ENCODE data around the gene PIK3R5. TPM values are rescaled to one million over a fixed set of nuclear protein-coding genes. Genes with fewer than 3 reads are reported as not detected.

PIK3R5 gene
- total RNA-seq, 2 experiments from 2014 or later: 15.9 to 18.1 TPM

DNA sequence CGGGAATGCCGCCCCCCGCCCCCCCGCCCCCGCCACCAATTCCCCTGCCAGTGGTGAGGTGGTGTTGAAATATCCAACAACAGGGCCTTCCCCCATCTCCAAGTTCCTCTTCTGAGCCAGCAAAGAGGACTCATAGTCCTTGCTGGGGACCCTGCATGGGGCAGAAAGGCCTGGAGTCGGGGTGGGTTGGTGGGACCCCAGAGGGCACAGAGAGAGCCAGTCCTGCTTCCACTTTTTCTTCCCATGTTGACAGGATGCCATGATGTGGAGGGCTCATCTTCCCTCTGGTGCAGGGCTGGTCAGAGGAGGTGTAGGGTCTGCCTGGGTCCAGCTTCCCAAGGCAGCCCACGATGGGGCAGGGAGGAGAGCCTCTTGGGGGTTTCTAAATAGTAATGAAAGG is 49.0 kb downstream of the PIK3R5 start:
- no peak for DNase-seq
- peaks cover 9% of the 10 kb centered on the region for H3K9me3 Mint-ChIP-seq
- no peaks in the 10 kb centered on the region for H3K27me3 Mint-ChIP-seq (ENCODE audit: low read depth)
- intact Hi-C loops (cut with micrococcal nuclease): no loop called here
- CTCF ChIA-PET: interaction anchor here (0.5 kb wide), 1 partner anchor 16 kb away, joined by 3 read pairs; no protein-coding TSS in a partner anchor
- H3K27ac Mint-ChIP-seq: no peak overlapping the region
- no peak overlapping the region for H3K4me3 Mint-ChIP-seq
- peaks cover 25% of the 10 kb centered on the region for H3K4me1 Mint-ChIP-seq (ENCODE audit: low read depth)
- peaks cover 17% of the 10 kb centered on the region for H3K36me3 Mint-ChIP-seq (ENCODE audit: low read depth)

DNA sequence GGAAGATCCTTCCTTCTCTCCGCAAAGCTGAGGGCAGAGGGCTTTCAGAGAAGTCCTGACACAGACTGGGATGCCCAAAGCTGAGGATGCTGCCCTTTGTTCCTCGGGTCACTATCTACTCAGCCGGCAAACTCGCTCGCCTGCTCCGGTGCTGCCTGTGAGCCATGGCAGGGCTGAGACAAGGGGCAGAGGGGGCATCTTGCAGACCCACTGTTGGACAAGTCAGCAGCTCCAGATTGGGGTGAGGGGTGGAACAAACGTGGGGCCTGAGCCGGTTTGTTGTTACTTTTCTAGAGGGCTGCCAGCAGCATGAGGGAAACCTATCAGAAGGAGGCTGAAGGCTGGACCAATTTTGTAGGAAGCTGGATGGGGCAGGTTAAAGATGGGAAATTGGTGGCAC is 51.0 kb downstream of the PIK3R5 start:
- peaks cover 25% of the 10 kb centered on the region for H3K4me1 Mint-ChIP-seq (ENCODE audit: low read depth)
- H3K4me3 Mint-ChIP-seq: no peak overlapping the region
- CTCF ChIA-PET: no interaction called here
- no peak for DNase-seq
- intact Hi-C loops (cut with micrococcal nuclease): no loop called here
- peaks cover 11% of the 10 kb centered on the region for H3K36me3 Mint-ChIP-seq (ENCODE audit: low read depth)
- no peak overlapping the region for H3K27ac Mint-ChIP-seq
- peaks cover 9% of the 10 kb centered on the region for H3K9me3 Mint-ChIP-seq
- H3K27me3 Mint-ChIP-seq (ENCODE audit: low read depth): no peaks in the 10 kb centered on the region

DNA sequence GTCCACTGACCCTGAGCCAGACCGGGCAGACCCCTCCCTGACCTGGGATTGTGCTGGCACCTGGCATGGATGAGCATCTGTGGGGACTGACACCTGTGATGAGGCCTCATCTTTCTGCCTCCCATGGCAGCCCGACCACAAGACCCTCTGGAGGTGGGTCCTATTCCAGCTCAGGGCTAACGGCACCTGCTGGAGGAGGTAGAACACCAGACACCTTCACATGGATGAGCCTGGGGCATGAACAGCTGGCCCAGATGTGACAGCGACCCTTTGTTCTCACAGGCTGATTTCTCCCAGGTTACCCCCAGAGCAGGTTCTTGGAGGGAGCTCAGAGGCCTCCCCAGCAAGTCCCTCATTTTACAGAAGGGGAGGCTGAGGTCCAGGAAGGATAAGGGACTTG is 51.6 kb downstream of the PIK3R5 start:
- intact Hi-C loops (cut with micrococcal nuclease): no loop called here
- CTCF ChIA-PET: interaction anchor here (1.5 kb wide), 1 partner anchor 8 kb away, joined by 3 read pairs; no protein-coding TSS in a partner anchor
- no peak for DNase-seq
- H3K27ac Mint-ChIP-seq: no peak overlapping the region
- H3K9me3 Mint-ChIP-seq: peaks cover 7% of the 10 kb centered on the region
- H3K36me3 Mint-ChIP-seq (ENCODE audit: low read depth): peaks cover 7% of the 10 kb centered on the region
- peaks cover 23% of the 10 kb centered on the region for H3K4me1 Mint-ChIP-seq (ENCODE audit: low read depth)
- H3K4me3 Mint-ChIP-seq: no peak overlapping the region
- H3K27me3 Mint-ChIP-seq (ENCODE audit: low read depth): no peaks in the 10 kb centered on the region

DNA sequence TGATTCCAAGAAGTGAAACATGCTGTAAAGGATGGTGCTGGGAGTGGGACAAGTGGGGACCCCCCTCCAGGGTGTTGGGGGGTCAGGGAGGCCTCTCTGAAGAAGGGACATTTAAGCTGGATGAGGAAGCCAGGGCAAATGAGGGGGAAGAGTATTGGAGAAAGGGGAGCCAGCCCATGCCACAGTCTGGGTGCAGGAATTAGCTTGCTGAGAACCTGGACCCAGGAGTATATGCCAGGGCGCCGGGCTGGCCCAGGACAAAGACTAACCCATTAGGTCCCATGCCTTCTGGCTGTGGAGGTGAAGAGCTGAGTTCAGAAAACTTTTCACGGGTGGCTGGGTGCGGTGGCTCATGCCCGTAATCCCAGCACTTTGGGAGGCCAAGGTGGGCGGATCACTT is 52.4 kb downstream of the PIK3R5 start:
- no peak overlapping the region for H3K4me3 Mint-ChIP-seq
- H3K36me3 Mint-ChIP-seq (ENCODE audit: low read depth): peaks cover 11% of the 10 kb centered on the region
- CTCF ChIA-PET: interaction anchor here (0.8 to 1.5 kb wide), 2 partner anchors 9 to 27 kb away, joined by 3 read pairs; no protein-coding TSS in a partner anchor
- no peaks in the 10 kb centered on the region for H3K27me3 Mint-ChIP-seq (ENCODE audit: low read depth)
- intact Hi-C loops (cut with micrococcal nuclease): no loop called here
- DNase-seq: no peak
- H3K27ac Mint-ChIP-seq: no peak overlapping the region
- peaks cover 3% of the 10 kb centered on the region for H3K9me3 Mint-ChIP-seq
- peaks cover 23% of the 10 kb centered on the region for H3K4me1 Mint-ChIP-seq (ENCODE audit: low read depth)

DNA sequence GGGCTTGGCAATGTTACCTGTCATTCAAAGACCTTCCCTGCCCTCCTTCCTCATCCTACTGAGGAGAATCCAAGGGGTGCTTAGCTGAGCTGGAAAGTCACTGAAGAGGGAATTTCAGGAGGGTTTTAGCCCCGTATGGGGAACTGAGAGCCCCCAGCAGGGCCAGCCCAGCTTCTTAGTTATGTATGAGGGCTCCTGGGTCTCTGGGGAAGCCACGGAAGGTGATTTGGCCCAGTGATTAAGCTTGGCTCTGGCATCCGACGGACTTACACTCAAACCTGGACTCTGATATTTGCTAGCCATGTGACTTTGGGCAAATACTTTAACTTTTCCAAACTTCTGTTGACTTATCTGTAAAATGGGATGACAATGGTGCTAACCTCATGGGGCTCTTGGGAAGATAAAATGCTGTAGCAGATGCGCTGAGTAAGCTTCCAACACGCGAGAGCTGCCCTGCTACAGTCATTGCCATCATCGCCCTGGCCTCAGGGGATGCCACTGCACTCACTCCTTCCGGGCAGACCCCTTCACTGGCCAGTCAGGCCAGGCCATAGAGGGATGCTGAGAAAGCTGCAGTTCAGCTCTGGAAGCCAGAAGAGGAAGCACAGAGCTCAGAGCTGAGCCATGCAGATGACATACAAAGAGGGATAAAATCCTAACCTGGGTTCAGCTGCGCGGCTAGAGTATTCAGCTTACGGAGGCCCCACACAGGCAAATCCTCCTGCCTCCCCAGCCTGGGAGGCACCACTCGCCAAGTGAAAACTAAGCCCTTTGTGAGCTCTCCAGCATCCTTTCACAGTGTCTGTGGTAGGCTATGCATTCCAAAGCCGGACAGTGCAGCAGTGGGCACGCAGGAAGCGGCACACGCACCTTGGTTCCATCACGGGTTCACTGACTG is 53.2 kb downstream of the PIK3R5 start:
- no peaks in the 10 kb centered on the region for H3K27me3 Mint-ChIP-seq (ENCODE audit: low read depth)
- peaks cover 23% of the 10 kb centered on the region for H3K4me1 Mint-ChIP-seq (ENCODE audit: low read depth)
- CTCF ChIA-PET: interaction anchor here (0.5 to 1.5 kb wide), 4 partner anchors 10 to 135 kb away, joined by 3 to 4 read pairs (median 4); no protein-coding TSS in a partner anchor
- no peak overlapping the region for H3K4me3 Mint-ChIP-seq
- no peak for DNase-seq
- no peak overlapping the region for H3K27ac Mint-ChIP-seq
- intact Hi-C loops (cut with micrococcal nuclease): no loop called here
- H3K9me3 Mint-ChIP-seq: no peaks in the 10 kb centered on the region
- peaks cover 13% of the 10 kb centered on the region for H3K36me3 Mint-ChIP-seq (ENCODE audit: low read depth)

DNA sequence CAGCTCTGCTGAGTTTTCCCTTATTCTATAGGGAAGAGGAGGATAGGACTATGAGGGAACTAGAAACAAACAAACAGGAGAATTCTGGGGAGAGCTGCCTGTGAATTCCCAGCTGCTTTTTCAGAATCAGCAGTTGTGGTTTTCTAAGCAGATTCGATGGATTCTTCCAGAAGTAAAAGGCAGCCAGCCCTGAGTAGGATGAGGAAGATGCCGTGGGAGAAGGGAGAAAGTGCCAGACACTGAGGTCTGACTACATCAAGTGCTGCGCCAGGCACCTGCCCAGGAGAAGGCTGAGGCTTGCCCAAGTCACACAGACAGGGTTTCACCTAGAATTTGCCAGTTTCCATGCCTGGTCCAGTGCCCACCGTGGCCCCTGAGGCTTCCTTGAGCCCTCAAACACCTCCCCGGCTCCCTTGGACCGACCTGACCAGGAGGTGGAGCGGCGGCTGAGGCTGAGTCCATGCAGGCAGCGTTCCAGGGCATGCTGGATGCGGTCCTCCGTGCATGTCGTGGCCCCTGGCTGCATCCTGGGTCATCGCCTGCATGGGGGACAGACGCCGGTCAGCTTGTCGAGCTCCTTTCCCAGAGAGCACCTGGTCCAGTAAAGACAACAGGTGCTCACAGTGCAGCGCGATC is 54.4 kb downstream of the PIK3R5 start:
- CTCF ChIA-PET: interaction anchor here (0.6 kb wide), 1 partner anchor 264 kb away, joined by 4 read pairs; no protein-coding TSS in a partner anchor
- no peak for DNase-seq
- intact Hi-C loops (cut with micrococcal nuclease): no loop called here
- Mint-ChIP-seq H3K9me3 (no peaks in the 10 kb centered on the region), H3K36me3 (ENCODE audit: low read depth) (peaks cover 10% of the 10 kb centered on the region), H3K27me3 (ENCODE audit: low read depth) (no peaks in the 10 kb centered on the region), H3K4me3 (no peak overlapping the region), H3K4me1 (ENCODE audit: low read depth) (peaks cover 16% of the 10 kb centered on the region), H3K27ac (no peak overlapping the region)

DNA sequence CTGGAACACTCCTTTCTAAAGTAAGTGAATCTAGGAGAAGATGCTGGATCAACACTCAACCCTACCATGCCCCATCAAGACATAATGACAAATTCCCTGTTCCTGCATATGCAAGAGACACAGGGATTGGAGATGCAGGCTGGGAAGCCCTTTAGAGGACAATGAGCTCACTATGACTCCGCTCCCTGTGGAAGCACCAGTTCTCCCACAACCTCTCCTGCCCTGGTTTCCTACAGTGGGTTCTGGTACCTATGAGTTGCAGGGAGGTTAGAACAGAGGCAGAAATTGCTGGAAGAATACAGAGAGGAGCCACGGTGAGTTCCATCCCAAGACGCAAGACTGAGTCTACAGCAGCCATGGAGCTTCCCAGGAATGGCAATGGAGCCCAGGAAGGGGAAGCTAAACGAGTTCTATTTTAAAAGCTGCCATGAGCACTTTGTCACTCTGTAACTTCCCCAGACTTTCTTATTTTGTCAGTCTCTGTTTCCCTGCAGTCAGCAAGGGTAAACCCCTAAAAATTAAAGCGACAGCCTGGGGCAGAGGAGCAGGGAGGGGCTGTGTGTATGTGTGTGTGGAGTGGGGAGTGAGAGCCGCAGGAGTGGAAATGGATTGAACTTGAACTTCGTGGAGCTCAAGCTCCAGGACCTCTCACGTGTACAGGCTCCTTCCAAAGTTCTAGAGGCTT is 55.8 kb downstream of the PIK3R5 start:
- DNase-seq: no peak
- Mint-ChIP-seq H3K9me3 (no peaks in the 10 kb centered on the region), H3K27ac (no peak overlapping the region), H3K27me3 (ENCODE audit: low read depth) (no peaks in the 10 kb centered on the region), H3K36me3 (ENCODE audit: low read depth) (peaks cover 15% of the 10 kb centered on the region), H3K4me1 (ENCODE audit: low read depth) (peaks cover 6% of the 10 kb centered on the region), H3K4me3 (no peak overlapping the region)
- CTCF ChIA-PET: no interaction called here
- intact Hi-C loops (cut with micrococcal nuclease): no loop called here

DNA sequence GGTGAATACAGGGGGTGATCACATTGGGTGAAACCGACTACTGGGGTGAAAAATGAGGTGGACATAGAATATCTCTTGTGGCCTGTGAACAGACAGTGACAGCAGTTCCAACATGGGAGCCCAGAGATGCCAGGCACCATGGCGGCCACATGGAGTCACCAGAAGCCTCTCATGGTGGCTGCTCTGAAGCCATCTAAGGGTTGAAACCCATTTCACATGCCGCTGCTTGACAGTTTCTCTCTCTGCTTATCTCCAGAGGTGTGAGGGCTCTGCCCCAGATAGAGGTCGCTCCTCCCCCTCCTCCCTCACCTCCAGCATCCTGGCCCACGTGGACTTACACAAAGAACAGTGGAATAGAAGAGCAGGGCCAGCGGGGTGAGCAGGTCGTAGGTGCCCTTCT is 60.2 kb downstream of the PIK3R5 start:
- peaks cover 28% of the 10 kb centered on the region for H3K36me3 Mint-ChIP-seq (ENCODE audit: low read depth)
- no peaks in the 10 kb centered on the region for H3K27me3 Mint-ChIP-seq (ENCODE audit: low read depth)
- H3K9me3 Mint-ChIP-seq: no peaks in the 10 kb centered on the region
- CTCF ChIA-PET: no interaction called here
- H3K4me3 Mint-ChIP-seq: no peak overlapping the region
- H3K27ac Mint-ChIP-seq: no peak overlapping the region
- intact Hi-C loops (cut with micrococcal nuclease): no loop called here
- no peak for DNase-seq
- peaks cover 22% of the 10 kb centered on the region for H3K4me1 Mint-ChIP-seq (ENCODE audit: low read depth)

DNA sequence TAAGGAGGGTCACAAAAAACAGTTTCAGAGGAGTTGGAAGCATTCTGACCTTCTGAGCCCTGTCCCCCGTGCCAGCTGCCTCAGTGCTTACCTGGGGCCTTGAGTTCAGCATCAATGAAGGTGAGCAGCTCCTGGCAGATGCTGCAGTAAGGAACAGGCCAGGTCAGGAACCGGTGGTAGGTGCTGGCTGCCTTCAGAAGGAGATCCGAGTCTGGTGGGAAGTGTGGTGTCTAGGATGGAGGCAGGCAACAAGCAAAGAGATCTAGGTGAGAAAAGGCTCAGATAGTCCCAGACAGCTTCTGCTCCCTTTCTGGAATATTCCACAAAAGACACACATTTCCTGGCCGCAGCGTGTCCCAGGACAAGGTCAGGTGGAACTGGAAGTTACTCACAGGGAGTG is 60.8 kb downstream of the PIK3R5 start:
- Mint-ChIP-seq H3K9me3 (no peaks in the 10 kb centered on the region), H3K36me3 (ENCODE audit: low read depth) (peaks cover 28% of the 10 kb centered on the region), H3K4me3 (no peak overlapping the region), H3K27me3 (ENCODE audit: low read depth) (no peaks in the 10 kb centered on the region), H3K27ac (no peak overlapping the region), H3K4me1 (ENCODE audit: low read depth) (peaks cover 24% of the 10 kb centered on the region)
- intact Hi-C loops (cut with micrococcal nuclease): no loop called here
- DNase-seq: no peak
- CTCF ChIA-PET: no interaction called here

DNA sequence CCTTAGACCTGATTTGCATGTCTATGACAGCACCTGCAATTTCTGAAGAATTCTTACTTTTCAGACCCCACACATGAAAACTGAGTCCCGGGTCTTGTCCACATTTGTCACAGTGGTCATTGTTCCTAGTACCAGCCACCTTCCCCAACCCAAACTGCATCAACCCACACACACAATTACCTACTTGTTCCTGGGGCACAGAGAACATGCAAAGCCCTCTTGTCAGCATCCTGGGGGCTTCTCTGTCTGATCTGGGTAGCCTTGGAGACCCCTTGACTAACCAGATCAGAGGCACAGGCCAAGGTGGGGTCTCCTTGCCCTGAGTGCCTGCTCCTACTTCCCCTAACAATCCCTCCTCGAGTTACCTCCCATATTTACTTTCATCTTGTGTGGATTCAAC is 61.3 kb downstream of the PIK3R5 start:
- no peak overlapping the region for H3K4me3 Mint-ChIP-seq
- H3K27ac Mint-ChIP-seq: no peak overlapping the region

DNA sequence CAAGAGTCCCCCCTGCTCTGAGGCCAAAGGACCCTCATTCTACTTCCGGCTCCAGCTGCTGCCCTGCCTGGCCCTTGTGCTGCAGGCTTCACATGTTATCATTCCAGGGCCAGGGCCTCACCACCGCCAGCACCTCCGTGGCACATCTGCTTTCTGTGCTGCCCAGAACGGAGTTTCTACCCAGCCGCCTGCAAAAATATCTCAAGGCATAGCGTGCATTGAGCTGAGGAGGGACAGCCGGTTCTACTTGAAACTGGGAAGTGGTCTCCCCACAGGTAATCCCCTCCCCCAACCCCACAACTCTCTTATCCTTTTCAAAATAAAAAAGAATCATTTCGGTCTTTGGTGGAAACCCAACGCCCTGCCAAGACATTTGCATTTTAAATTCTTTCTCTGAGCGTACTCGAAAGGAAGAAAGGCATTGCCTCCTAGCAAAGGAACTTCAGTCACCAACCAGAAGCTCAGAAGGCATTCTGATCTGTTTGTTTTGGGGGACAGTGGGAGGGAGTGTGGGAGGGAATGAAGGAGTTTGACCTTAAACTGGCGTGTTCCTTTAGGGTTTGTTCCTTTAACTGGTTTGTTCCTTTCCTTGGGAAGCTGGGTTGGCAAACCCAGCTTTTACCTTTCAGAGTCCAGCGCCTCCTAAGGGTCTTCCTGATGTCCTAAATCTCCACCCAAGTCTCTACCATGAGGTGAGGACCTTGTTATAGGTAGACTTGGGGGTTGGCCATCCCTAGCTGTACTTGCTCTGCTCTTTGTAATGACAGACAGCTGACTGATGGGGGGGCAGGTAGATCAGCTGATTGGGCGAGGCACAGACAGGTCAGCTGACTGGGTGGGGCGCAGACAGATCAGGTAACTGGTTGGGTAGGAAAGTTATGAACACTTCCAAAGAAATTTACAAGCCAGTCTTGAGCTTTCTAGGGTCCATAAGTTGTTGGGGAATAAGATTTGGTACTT is 64.6 kb downstream of the PIK3R5 start:
- CTCF ChIA-PET: interaction anchor here (0.9 to 2.3 kb wide), 11 partner anchors 17 to 491 kb away, joined by 3 to 10 read pairs (median 3); no protein-coding TSS in a partner anchor
- Mint-ChIP-seq H3K4me1 (ENCODE audit: low read depth) (peaks cover 60% of the 10 kb centered on the region), H3K27me3 (ENCODE audit: low read depth) (no peaks in the 10 kb centered on the region), H3K4me3 (no peak overlapping the region), H3K9me3 (no peaks in the 10 kb centered on the region), H3K27ac (no peak overlapping the region), H3K36me3 (ENCODE audit: low read depth) (peaks cover 25% of the 10 kb centered on the region)
- intact Hi-C loops (cut with micrococcal nuclease): no loop called here
- DNase-seq: peak; percentile 58

More for the DNA sequence above, 61.3 kb downstream of the PIK3R5 start:
- DNase-seq: no peak
- intact Hi-C loops (cut with micrococcal nuclease): no loop called here
- H3K27me3 Mint-ChIP-seq (ENCODE audit: low read depth): no peaks in the 10 kb centered on the region
- H3K9me3 Mint-ChIP-seq: no peaks in the 10 kb centered on the region
- CTCF ChIA-PET: no interaction called here
- H3K4me1 Mint-ChIP-seq (ENCODE audit: low read depth): peaks cover 27% of the 10 kb centered on the region
- H3K36me3 Mint-ChIP-seq (ENCODE audit: low read depth): peaks cover 28% of the 10 kb centered on the region
